PFSK-1 (cell line): ENCODE results near the gene POU2F2.
A peak's percentile ranks its signal among the peaks of the same experiment; 100 is the strongest.

Source experiments
- FOXP2 ChIP-seq: optimal IDR thresholded peaks from 2 replicates; pipeline ENCODE3; 2011; ENCODE audit warnings: borderline replicate concordance, control low read depth, inconsistent platforms; ENCODE audit not compliant: insufficient read depth; ENCODE audit errors: extremely low read length, extremely low read depth
- POLR2AphosphoS5 ChIP-seq: IDR thresholded peaks from 2 replicates; pipeline ENCODE4 v1.6.1; 2012; ENCODE audit warnings: low read depth, mild to moderate bottlenecking, control low read depth, low read length, moderate library complexity
- REST ChIP-seq, 2 experiments: IDR thresholded peaks; 2 replicates each; pipeline versions ENCODE4 v1.6.1 to v1.8.0; 2011 to 2012; ENCODE audit warnings: low read depth in 2 of 2, low read length in 2 of 2, control low read depth in 1 of 2, inconsistent platforms in 1 of 2, mild to moderate bottlenecking in 1 of 2, moderate library complexity in 1 of 2; ENCODE audit not compliant: insufficient read depth in 1 of 2
- SIN3A ChIP-seq: IDR thresholded peaks from 2 replicates; pipeline ENCODE4 v1.6.1; 2012; ENCODE audit warnings: mild to moderate bottlenecking, low read length, moderate library complexity, borderline replicate concordance; ENCODE audit not compliant: insufficient read depth
- TAF1 ChIP-seq: IDR thresholded peaks from 2 replicates; pipeline ENCODE4 v1.6.1; 2012; ENCODE audit warnings: low read length, control low read depth, borderline replicate concordance; ENCODE audit not compliant: insufficient read depth

Gene POU2F2

GRCh38 chr19:42075364-42075615, 57.0 kb downstream of the POU2F2 start:
- TF ChIP-seq TAF1: no peak
- TF ChIP-seq FOXP2: no peak
- no peak for TF ChIP-seq REST (IDR thresholded peaks at IDR 0.05; ENCODE audit: insufficient read depth in 1 of 2, low read depth in 2 of 2, low read length in 2 of 2)
- TF ChIP-seq SIN3A: no peak
- TF ChIP-seq POLR2AphosphoS5: no peak

GRCh38 chr19:42074513-42075363, 57.5 kb downstream of the POU2F2 start:
- no peak for TF ChIP-seq TAF1
- TF ChIP-seq POLR2AphosphoS5: peak; percentile 18; the same call in 1 of the 2 replicates

GRCh38 chr19:42071247-42071646, 61.0 kb downstream of the POU2F2 start:
- TF ChIP-seq POLR2AphosphoS5: no peak
- TF ChIP-seq FOXP2: no peak
- TF ChIP-seq SIN3A: no peak
- no peak for TF ChIP-seq REST (IDR thresholded peaks at IDR 0.05; ENCODE audit: insufficient read depth in 1 of 2, low read depth in 2 of 2, low read length in 2 of 2)
- TF ChIP-seq TAF1: no peak

GRCh38 chr19:42069619-42070351, 62.5 kb downstream of the POU2F2 start, which contains the start of gene GRIK5:
TSS of gene GRIK5 (minus strand) at chr19:42070206. CDS start at chr19:42065770, 4,436 bp downstream.
- TF ChIP-seq SIN3A (no peak), REST (IDR thresholded peaks at IDR 0.05; ENCODE audit: insufficient read depth in 1 of 2, low read depth in 2 of 2, low read length in 2 of 2) (no peak), FOXP2 (no peak), POLR2AphosphoS5 (no peak), TAF1 (no peak)

- TF ChIP-seq FOXP2 (no peak), TAF1 (no peak), SIN3A (no peak), POLR2AphosphoS5 (no peak), REST (IDR thresholded peaks at IDR 0.05; ENCODE audit: insufficient read depth in 1 of 2, low read depth in 2 of 2, low read length in 2 of 2) (no peak)
Observed at GRCh38 chr19:42068756-42069571, 63.3 kb downstream of the POU2F2 start.
